ENCODE results near the gene ASB7.

GRCh38 chr15:100688549-100689120 is 86.2 kb downstream of the ASB7 start:
- TF ChIP-seq CTCF (IDR thresholded peaks at IDR 0.05) (no peak), POLR2A (IDR thresholded peaks at IDR 0.05) (no peak)

Measured in lower leg skin (tissue), 3 donors.